ENCODE data around the gene BMP6.

DNA sequence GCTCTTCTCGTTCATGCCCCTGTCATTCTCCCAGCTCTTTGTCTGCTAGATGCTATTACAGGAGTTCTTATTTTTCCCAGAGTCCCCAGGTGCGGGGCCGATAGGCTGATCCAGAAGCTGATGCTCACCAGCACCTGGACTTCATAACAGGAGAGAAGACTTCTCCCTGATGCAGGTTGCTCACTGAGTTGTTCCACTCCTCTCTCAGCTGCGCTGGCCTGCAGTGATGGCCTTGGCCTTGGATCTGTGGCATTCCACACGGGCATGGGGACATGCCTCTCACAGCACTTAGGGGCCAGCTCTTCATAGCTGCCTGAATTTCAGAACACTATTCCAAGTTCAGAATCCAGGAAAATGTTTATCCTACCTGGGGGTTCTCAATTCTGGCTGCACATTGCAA is 191.8 kb downstream of the BMP6 start:
- no peak for TF ChIP-seq CTCF (IDR thresholded peaks at IDR 0.05)
- TF ChIP-seq POLR2A (IDR thresholded peaks at IDR 0.05), result no peak

Measured in ovary (tissue), 3 donors.